Smooth muscle cell (in vitro differentiated cells): ENCODE measurements around the gene WDR27. TPM values are rescaled to one million over a fixed set of nuclear protein-coding genes. Genes with fewer than 3 reads are reported as not detected.

Experiments
- DNase-seq: peaks from one replicate; lab custom pipeline; 2025; ENCODE audit not compliant: unreplicated experiment; lab: John Stamatoyannopoulos, UW
- H2AFZ ChIP-seq: fragments of 200-600 bp; sonication (generic); 2 replicates; pipeline ENCODE4 v1.6.0; 2016; ENCODE audit warnings: antibody characterized with exemption, low read depth, mild to moderate bottlenecking
- H3F3A ChIP-seq: fragments of 200-600 bp; sonication (generic); 2 replicates; pipeline ENCODE4 v1.6.0; 2017; ENCODE audit warnings: antibody characterized with exemption, low read depth
- H3K27ac ChIP-seq: fragments of 200-600 bp; sonication (generic); 2 replicates; pipeline ENCODE4 v1.5.1; 2016; ENCODE audit warnings: low read depth, mild to moderate bottlenecking
- H3K27me3 ChIP-seq: fragments of 200-600 bp; sonication (generic); 2 replicates; pipeline ENCODE4 v1.6.1; 2016; ENCODE audit warnings: low read depth, mild to moderate bottlenecking
- H3K36me3 ChIP-seq: fragments of 200-600 bp; sonication (generic); 2 replicates; pipeline ENCODE4 v1.5.1; 2016; ENCODE audit warnings: low read depth
- H3K4me1 ChIP-seq: fragments of 200-600 bp; sonication (generic); 2 replicates; pipeline ENCODE4 v1.5.1; 2016; ENCODE audit warnings: low read depth
- H3K4me2 ChIP-seq: fragments of 200-600 bp; sonication (generic); 2 replicates; pipeline ENCODE4 v1.6.0; 2016; ENCODE audit warnings: mild to moderate bottlenecking
- H3K4me3 ChIP-seq: fragments of 200-600 bp; sonication (generic); 2 replicates; pipeline ENCODE4 v1.5.1; 2016; ENCODE audit warnings: mild to moderate bottlenecking
- H3K79me2 ChIP-seq: fragments of 200-600 bp; sonication (generic); 2 replicates; pipeline ENCODE4 v1.6.0; 2016; ENCODE audit warnings: low read depth, mild to moderate bottlenecking
- H3K9ac ChIP-seq: fragments of 200-600 bp; sonication (generic); 2 replicates; pipeline ENCODE4 v1.6.0; 2016; ENCODE audit warnings: low read depth
- H3K9me3 ChIP-seq: fragments of 200-600 bp; sonication (generic); replicated peaks from 2 replicates; pipeline ENCODE4 v1.5.1; 2016; ENCODE audit warnings: low read depth
- H4K20me1 ChIP-seq: fragments of 200-600 bp; sonication (generic); 2 replicates; pipeline ENCODE4 v1.6.0; 2016; ENCODE audit warnings: low read depth
- CTCF ChIP-seq: fragments of 200-600 bp; sonication (generic); IDR thresholded peaks from 2 replicates; pipeline ENCODE4 v1.5.1; 2017; ENCODE audit warnings: borderline replicate concordance, mild to moderate bottlenecking, antibody characterized with exemption; ENCODE audit not compliant: insufficient read depth, poor library complexity, severe bottlenecking
- WGBS: methylation state at CpG from one replicate; pipeline ENCODE4 v1.1.7; 2016; ENCODE audit warnings: low lambda C conversion rate; 5-methylcytosine and 5-hydroxymethylcytosine counted together
- polyA plus RNA-seq: library from polyadenylated mRNA; unstranded; fragments of >200 nt; fragmentation: Nextera tagmentation; extraction: Ambion mirVana; gene quantifications from 2 replicates; pipeline ENCODE4 v1.2.1, GENCODE V29; 2016
- total RNA-seq: library from RNA; depleted of rRNA; stranded (reverse); fragments of >200 nt; gene quantifications from 2 replicates; pipeline ENCODE4 v1.2.3, GENCODE V29; 2014

WDR27 gene
- total and polyA plus RNA-seq, 2 experiments from 2014 or later: 26.0 to 47.0 TPM

- Histone ChIP-seq H3K79me2 (no peaks in the 10 kb centered on the region), H3K27me3 (no peaks in the 10 kb centered on the region), H3K4me3 (no peak overlapping the region), H3K9ac (no peak overlapping the region), H3K4me2 (no peak overlapping the region), H3F3A (no peaks in the 10 kb centered on the region), H3K4me1 (no peaks in the 10 kb centered on the region), H3K27ac (no peak overlapping the region), H4K20me1 (no peaks in the 10 kb centered on the region), H3K9me3 (peaks cover 6% of the 10 kb centered on the region), H3K36me3 (no peaks in the 10 kb centered on the region), H2AFZ (no peak overlapping the region)
- TF ChIP-seq CTCF: no peak
- 97% methylated on average over 32 of the region's 34 CpGs for WGBS
- no peak for DNase-seq
These were observed 221.9 kb downstream of the WDR27 start for GRCh38 chr6:169479783-169480495.

GRCh38 chr6:169474362-169474761 lies 227.5 kb downstream of the WDR27 start:
- H4K20me1 ChIP-seq: no peaks in the 10 kb centered on the region
- H3K27me3 ChIP-seq: no peaks in the 10 kb centered on the region
- no peak for TF ChIP-seq CTCF
- H2AFZ ChIP-seq: no peak overlapping the region
- no peak for DNase-seq
- WGBS: 96% methylated on average over 1 of the region's 1 CpG
- H3F3A ChIP-seq: no peaks in the 10 kb centered on the region
- no peak overlapping the region for H3K27ac ChIP-seq
- peaks cover 8% of the 10 kb centered on the region for H3K36me3 ChIP-seq
- peaks cover 9% of the 10 kb centered on the region for H3K9me3 ChIP-seq
- H3K4me1 ChIP-seq: no peaks in the 10 kb centered on the region
- H3K9ac ChIP-seq: no peak overlapping the region
- no peak overlapping the region for H3K4me2 ChIP-seq
- H3K79me2 ChIP-seq: no peaks in the 10 kb centered on the region
- H3K4me3 ChIP-seq: no peak overlapping the region

- Histone ChIP-seq H3K4me2 (no peak overlapping the region), H3F3A (no peaks in the 10 kb centered on the region), H3K9me3 (peaks cover 6% of the 10 kb centered on the region), H3K9ac (no peak overlapping the region), H2AFZ (no peak overlapping the region), H3K4me3 (no peak overlapping the region), H3K27ac (no peak overlapping the region), H3K36me3 (peaks cover 8% of the 10 kb centered on the region), H3K4me1 (no peaks in the 10 kb centered on the region), H4K20me1 (no peaks in the 10 kb centered on the region), H3K27me3 (no peaks in the 10 kb centered on the region), H3K79me2 (no peaks in the 10 kb centered on the region)
- 100% methylated on average over 1 of the region's 1 CpG for WGBS
- DNase-seq: no peak
- no peak for TF ChIP-seq CTCF
These were observed 228.2 kb downstream of the WDR27 start for GRCh38 chr6:169473663-169474062.
